ENCODE measurements around the gene RALBP1. TPM values are rescaled to one million over a fixed set of nuclear protein-coding genes. Genes with fewer than 3 reads are reported as not detected.
A peak's percentile ranks its signal among the peaks of the same experiment; 100 is the strongest.

RALBP1 gene
- total RNA-seq, 1 experiment from 2014 or later, result 70.0 TPM

DNA sequence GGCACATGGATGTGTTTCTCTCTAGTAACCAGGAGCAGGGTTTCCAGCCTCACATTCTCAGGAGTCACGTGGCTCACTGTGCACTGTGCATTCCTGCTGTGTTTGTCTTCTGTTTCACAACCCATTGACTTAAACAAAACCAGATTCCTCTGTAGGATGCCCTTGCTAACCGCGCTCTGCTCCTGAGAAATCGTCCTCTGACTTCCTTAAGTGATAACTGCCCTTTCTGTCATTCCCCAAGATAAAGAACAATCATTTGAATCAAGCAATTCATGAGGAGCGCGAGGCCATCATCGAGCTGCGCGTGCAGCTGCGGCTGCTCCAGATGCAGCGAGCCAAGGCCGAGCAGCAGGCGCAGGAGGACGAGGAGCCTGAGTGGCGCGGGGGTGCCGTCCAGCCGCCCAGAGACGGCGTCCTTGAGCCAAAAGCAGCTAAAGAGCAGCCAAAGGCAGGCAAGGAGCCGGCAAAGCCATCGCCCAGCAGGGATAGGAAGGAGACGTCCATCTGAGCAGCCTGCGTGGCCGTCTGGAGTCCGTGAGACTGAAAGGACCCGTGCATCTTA lies 60.2 kb downstream of the RALBP1 start:
- H3K27me3 ChIP-seq (ENCODE audit: control insufficient read depth, insufficient read depth, low read length), result no peaks in the 10 kb centered on the region
- ATAC-seq (no peak), DNase-seq (ENCODE audit: low read depth, low spot score) (no peak)
- intact Hi-C loops (cut with micrococcal nuclease; ENCODE audit: unreplicated experiment) (no loop called here), in situ Hi-C loops (cut with HindIII; ENCODE audit: low pct_unique_long_range_greater_than_20kb, low sequenced_read_pairs) (no loop called here)
- H3K4me3 ChIP-seq (ENCODE audit: low read depth in 2 of 2, low read length in 2 of 2), result no peak overlapping the region
- TF ChIP-seq, protein P1, sequence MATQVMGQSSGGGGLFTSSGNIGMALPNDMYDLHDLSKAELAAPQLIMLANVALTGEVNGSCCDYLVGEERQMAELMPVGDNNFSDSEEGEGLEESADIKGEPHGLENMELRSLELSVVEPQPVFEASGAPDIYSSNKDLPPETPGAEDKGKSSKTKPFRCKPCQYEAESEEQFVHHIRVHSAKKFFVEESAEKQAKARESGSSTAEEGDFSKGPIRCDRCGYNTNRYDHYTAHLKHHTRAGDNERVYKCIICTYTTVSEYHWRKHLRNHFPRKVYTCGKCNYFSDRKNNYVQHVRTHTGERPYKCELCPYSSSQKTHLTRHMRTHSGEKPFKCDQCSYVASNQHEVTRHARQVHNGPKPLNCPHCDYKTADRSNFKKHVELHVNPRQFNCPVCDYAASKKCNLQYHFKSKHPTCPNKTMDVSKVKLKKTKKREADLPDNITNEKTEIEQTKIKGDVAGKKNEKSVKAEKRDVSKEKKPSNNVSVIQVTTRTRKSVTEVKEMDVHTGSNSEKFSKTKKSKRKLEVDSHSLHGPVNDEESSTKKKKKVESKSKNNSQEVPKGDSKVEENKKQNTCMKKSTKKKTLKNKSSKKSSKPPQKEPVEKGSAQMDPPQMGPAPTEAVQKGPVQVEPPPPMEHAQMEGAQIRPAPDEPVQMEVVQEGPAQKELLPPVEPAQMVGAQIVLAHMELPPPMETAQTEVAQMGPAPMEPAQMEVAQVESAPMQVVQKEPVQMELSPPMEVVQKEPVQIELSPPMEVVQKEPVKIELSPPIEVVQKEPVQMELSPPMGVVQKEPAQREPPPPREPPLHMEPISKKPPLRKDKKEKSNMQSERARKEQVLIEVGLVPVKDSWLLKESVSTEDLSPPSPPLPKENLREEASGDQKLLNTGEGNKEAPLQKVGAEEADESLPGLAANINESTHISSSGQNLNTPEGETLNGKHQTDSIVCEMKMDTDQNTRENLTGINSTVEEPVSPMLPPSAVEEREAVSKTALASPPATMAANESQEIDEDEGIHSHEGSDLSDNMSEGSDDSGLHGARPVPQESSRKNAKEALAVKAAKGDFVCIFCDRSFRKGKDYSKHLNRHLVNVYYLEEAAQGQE (IDR thresholded peaks at IDR 0.05; ENCODE audit: insufficient read depth in 1 of 2, low read depth in 2 of 2, low read length in 1 of 2), result no peak
- TF ChIP-seq TCF7L2 (IDR thresholded peaks at IDR 0.05; ENCODE audit: low read depth, low read length) (no peak), SIN3A (IDR thresholded peaks at IDR 0.05; ENCODE audit: borderline replicate concordance, insufficient read depth, low read depth, low read length) (no peak), POLR2AphosphoS5 (IDR thresholded peaks at IDR 0.05; ENCODE audit: low read depth, low read length) (no peak)
- TF ChIP-seq, protein P2, sequence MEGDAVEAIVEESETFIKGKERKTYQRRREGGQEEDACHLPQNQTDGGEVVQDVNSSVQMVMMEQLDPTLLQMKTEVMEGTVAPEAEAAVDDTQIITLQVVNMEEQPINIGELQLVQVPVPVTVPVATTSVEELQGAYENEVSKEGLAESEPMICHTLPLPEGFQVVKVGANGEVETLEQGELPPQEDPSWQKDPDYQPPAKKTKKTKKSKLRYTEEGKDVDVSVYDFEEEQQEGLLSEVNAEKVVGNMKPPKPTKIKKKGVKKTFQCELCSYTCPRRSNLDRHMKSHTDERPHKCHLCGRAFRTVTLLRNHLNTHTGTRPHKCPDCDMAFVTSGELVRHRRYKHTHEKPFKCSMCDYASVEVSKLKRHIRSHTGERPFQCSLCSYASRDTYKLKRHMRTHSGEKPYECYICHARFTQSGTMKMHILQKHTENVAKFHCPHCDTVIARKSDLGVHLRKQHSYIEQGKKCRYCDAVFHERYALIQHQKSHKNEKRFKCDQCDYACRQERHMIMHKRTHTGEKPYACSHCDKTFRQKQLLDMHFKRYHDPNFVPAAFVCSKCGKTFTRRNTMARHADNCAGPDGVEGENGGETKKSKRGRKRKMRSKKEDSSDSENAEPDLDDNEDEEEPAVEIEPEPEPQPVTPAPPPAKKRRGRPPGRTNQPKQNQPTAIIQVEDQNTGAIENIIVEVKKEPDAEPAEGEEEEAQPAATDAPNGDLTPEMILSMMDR (IDR thresholded peaks at IDR 0.05), result no peak
- CTCF ChIA-PET, result no interaction called here
- no peaks in the 10 kb centered on the region for H3K9me3 ChIP-seq (ENCODE audit: control insufficient read depth, insufficient read depth, low read depth, low read length)
- H3K36me3 ChIP-seq (ENCODE audit: control insufficient read depth, insufficient read depth, low read length), result peaks cover 6% of the 10 kb centered on the region
- no TSS peak for BruUV-seq (replicated peaks)
- H3K4me1 ChIP-seq (ENCODE audit: control insufficient read depth, insufficient read depth, low read length), result no peaks in the 10 kb centered on the region
- POLR2A ChIA-PET, result no interaction called here
- no peak overlapping the region for H3K27ac ChIP-seq (ENCODE audit: low read length)

DNA sequence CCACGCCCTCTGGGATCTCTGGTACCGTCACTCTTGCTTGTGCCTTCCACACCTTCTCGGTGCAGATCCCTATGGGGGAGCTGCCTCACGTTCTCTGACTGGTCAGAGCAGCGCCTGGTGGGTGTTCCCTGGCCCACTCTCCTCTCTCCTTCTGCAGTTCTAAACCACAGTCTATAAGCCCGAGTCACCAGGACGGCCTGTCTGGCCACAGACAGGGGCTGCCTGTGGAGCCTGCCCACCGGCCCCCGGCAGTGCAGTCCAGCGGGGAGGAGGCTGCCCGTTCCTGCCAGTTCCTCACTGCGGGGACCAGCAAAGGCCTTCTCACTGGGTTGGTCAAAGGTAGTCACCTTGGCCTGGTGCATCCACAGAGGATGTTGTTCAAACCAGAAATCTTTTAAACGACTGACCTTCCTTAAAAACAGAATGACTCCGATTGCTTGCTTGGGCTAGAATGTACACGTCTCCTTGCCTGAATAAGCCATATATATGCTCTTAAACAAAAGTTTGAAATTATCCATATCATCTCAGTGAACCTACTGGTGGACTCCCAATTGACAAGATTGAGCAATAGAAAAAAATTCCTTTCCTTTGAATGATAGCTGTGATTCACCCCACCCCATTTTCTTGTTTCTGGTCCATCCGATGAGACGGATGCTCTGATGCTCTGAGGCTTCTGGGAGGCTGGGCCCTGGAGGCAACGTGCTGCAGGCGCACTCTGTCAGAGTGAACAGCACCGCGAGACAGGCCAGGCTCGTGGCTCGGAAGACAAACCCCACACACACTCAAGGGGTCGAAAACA lies 61.2 kb downstream of the RALBP1 start:
- Histone ChIP-seq H3K27ac (ENCODE audit: low read length) (no peak overlapping the region), H3K36me3 (ENCODE audit: control insufficient read depth, insufficient read depth, low read length) (peaks cover 6% of the 10 kb centered on the region), H3K4me3 (ENCODE audit: low read depth in 2 of 2, low read length in 2 of 2) (no peak overlapping the region), H3K27me3 (ENCODE audit: control insufficient read depth, insufficient read depth, low read length) (no peaks in the 10 kb centered on the region), H3K4me1 (ENCODE audit: control insufficient read depth, insufficient read depth, low read length) (no peaks in the 10 kb centered on the region), H3K9me3 (ENCODE audit: control insufficient read depth, insufficient read depth, low read depth, low read length) (no peaks in the 10 kb centered on the region)
- in situ Hi-C loops (cut with HindIII; ENCODE audit: low pct_unique_long_range_greater_than_20kb, low sequenced_read_pairs), result no loop called here
- CTCF ChIA-PET, result no interaction called here
- TSS peak; percentile 65 for BruUV-seq (replicated peaks)
- POLR2A ChIA-PET, result no interaction called here
- TF ChIP-seq, protein P2 (IDR thresholded peaks at IDR 0.05), result no peak
- no peak for TF ChIP-seq TCF7L2 (IDR thresholded peaks at IDR 0.05; ENCODE audit: low read depth, low read length)
- TF ChIP-seq, protein P1 (IDR thresholded peaks at IDR 0.05; ENCODE audit: insufficient read depth in 1 of 2, low read depth in 2 of 2, low read length in 1 of 2), result no peak
- no peak for TF ChIP-seq SIN3A (IDR thresholded peaks at IDR 0.05; ENCODE audit: borderline replicate concordance, insufficient read depth, low read depth, low read length)
- no peak for TF ChIP-seq POLR2AphosphoS5 (IDR thresholded peaks at IDR 0.05; ENCODE audit: low read depth, low read length)
- intact Hi-C loops (cut with micrococcal nuclease; ENCODE audit: unreplicated experiment), result no loop called here
- no peak for ATAC-seq
- DNase-seq (ENCODE audit: low read depth, low spot score), result no peak

Measured in Panc1 (cell line).